Measurements from ENCODE around the gene KLHL2. TPM values are rescaled to one million over a fixed set of nuclear protein-coding genes. Genes with fewer than 3 reads are reported as not detected.
"Not testable (repeated sequence)": the region's sequence is repeated elsewhere in the genome, so short reads cannot be mapped to it uniquely, and the experiment has no call there.

The KLHL2 gene
- total RNA-seq, 4 donors from 2014 or later: 18.0 to 26.7 (median 23.8) TPM

- 64 to 82% methylated on average over 4 of the region's 4 CpGs for WGBS, 2 donors
- H3K4me1 ChIP-seq: peaks cover 0 to 11% (median 4%) of the 10 kb centered on the region in 4 donors
- H3K9me3 ChIP-seq; H3K27ac ChIP-seq; H3K36me3 ChIP-seq; DNase-seq (ENCODE audit: low spot score in 2 of 2); H3K27me3 ChIP-seq; H3K4me3 ChIP-seq: not testable (repeated sequence)
Observed at GRCh38 chr4:165259776-165260175, 52.4 kb downstream of the KLHL2 start.

GRCh38 chr4:165262306-165262705, 54.9 kb downstream of the KLHL2 start:
- H3K4me1 ChIP-seq; DNase-seq (ENCODE audit: low spot score in 2 of 2); H3K27ac ChIP-seq; H3K27me3 ChIP-seq; H3K4me3 ChIP-seq; H3K9me3 ChIP-seq: not testable (repeated sequence)
- peaks cover 0 to 17% (median 0%) of the 10 kb centered on the region in 3 donors for H3K36me3 ChIP-seq
- WGBS, 2 donors: 75 to 77% methylated on average over 3 of the region's 3 CpGs

GRCh38 chr4:165263466-165263865, 56.1 kb downstream of the KLHL2 start:
- not testable (repeated sequence) for H3K9me3 ChIP-seq; H3K27me3 ChIP-seq; H3K27ac ChIP-seq; DNase-seq (ENCODE audit: low spot score in 2 of 2); H3K4me1 ChIP-seq; H3K4me3 ChIP-seq
- H3K36me3 ChIP-seq: peaks cover 0 to 17% (median 0%) of the 10 kb centered on the region in 3 donors
- WGBS, 2 donors: 68 to 69% methylated on average over 3 of the region's 3 CpGs

- not testable (repeated sequence) for H3K9me3 ChIP-seq; H3K4me3 ChIP-seq; H3K27ac ChIP-seq; H3K4me1 ChIP-seq; H3K27me3 ChIP-seq; DNase-seq (ENCODE audit: low spot score in 2 of 2)
- H3K36me3 ChIP-seq: peaks cover 0 to 12% (median 0%) of the 10 kb centered on the region in 3 donors
- WGBS, 2 donors: 76 to 95% methylated on average over 7 of the region's 7 CpGs
Observed at GRCh38 chr4:165269931-165270330, 62.6 kb downstream of the KLHL2 start.

- not testable (repeated sequence) for H3K4me3 ChIP-seq; H3K27ac ChIP-seq; H3K4me1 ChIP-seq; H3K27me3 ChIP-seq; H3K9me3 ChIP-seq; DNase-seq (ENCODE audit: low spot score in 2 of 2)
- WGBS, 2 donors: 48 to 97% methylated on average over 2 of the region's 2 CpGs
- H3K36me3 ChIP-seq: peaks cover 0 to 17% (median 0%) of the 10 kb centered on the region in 3 donors
Observed at GRCh38 chr4:165273443-165273842, 66.1 kb downstream of the KLHL2 start.

- not testable (repeated sequence) for H3K4me3 ChIP-seq; H3K9me3 ChIP-seq; H3K27ac ChIP-seq; H3K4me1 ChIP-seq; DNase-seq (ENCODE audit: low spot score in 2 of 2); H3K27me3 ChIP-seq
- H3K36me3 ChIP-seq: peaks cover 0 to 21% (median 0%) of the 10 kb centered on the region in 3 donors
- WGBS, 2 donors: 80 to 86% methylated on average over 3 of the region's 3 CpGs
Observed at GRCh38 chr4:165275357-165275756, 68.0 kb downstream of the KLHL2 start.

GRCh38 chr4:165279531-165279930, 72.2 kb downstream of the KLHL2 start:
- not testable (repeated sequence) for H3K27me3 ChIP-seq; H3K4me1 ChIP-seq; H3K4me3 ChIP-seq; DNase-seq (ENCODE audit: low spot score in 2 of 2); H3K9me3 ChIP-seq; H3K27ac ChIP-seq
- 85 to 95% methylated on average over 20 of the region's 20 CpGs for WGBS, 2 donors
- H3K36me3 ChIP-seq: peaks cover 0 to 30% (median 0%) of the 10 kb centered on the region in 3 donors

GRCh38 chr4:165284697-165285096, 77.3 kb downstream of the KLHL2 start:
- H3K9me3 ChIP-seq; DNase-seq (ENCODE audit: low spot score in 2 of 2); H3K4me3 ChIP-seq; H3K27me3 ChIP-seq; H3K27ac ChIP-seq: not testable (repeated sequence)
- 98% methylated on average over 3 of the region's 3 CpGs for WGBS, 2 donors
- peaks cover 0 to 17% (median 0%) of the 10 kb centered on the region in 3 donors for H3K36me3 ChIP-seq
- H3K4me1 ChIP-seq: peaks cover 0 to 12% (median 0%) of the 10 kb centered on the region in 4 donors

GRCh38 chr4:165286619-165287340, 79.4 kb downstream of the KLHL2 start:
- H3K9me3 ChIP-seq; H3K27ac ChIP-seq; DNase-seq (ENCODE audit: low spot score in 2 of 2); H3K4me3 ChIP-seq; H3K27me3 ChIP-seq: not testable (repeated sequence)
- 76 to 79% methylated on average over 4 of the region's 4 CpGs for WGBS, 2 donors
- peaks cover 0 to 17% (median 0%) of the 10 kb centered on the region in 3 donors for H3K36me3 ChIP-seq
- peaks cover 0 to 12% (median 0%) of the 10 kb centered on the region in 4 donors for H3K4me1 ChIP-seq

- H3K4me1 ChIP-seq: peaks cover 0 to 12% (median 0%) of the 10 kb centered on the region in 4 donors
- H3K4me3 ChIP-seq: no peak overlapping the region
- DNase-seq (ENCODE audit: low spot score in 2 of 2): no peak
- no peaks in the 10 kb centered on the region for H3K27me3 ChIP-seq
- H3K9me3 ChIP-seq: no peaks in the 10 kb centered on the region
- 25 to 36% methylated on average over 3 of the region's 3 CpGs for WGBS, 2 donors
- TF ChIP-seq EP300 (IDR thresholded peaks at IDR 0.05): no peak
- no peak for TF ChIP-seq POLR2A (IDR thresholded peaks at IDR 0.05)
- TF ChIP-seq CTCF (IDR thresholded peaks at IDR 0.05): no peak
- H3K36me3 ChIP-seq: peaks cover 0 to 16% (median 0%) of the 10 kb centered on the region in 3 donors
- H3K27ac ChIP-seq: no peak overlapping the region
Observed at GRCh38 chr4:165288226-165288625, 80.9 kb downstream of the KLHL2 start.

Measured in tibial nerve (tissue), 4 donors.